GM12872 (cell line): ENCODE data around the gene BBS9.

Experiments used
- CTCF ChIP-seq: IDR thresholded peaks from 3 replicates; pipeline ENCODE4 v1.5.1; 2011; ENCODE audit warnings: low read depth, mild to moderate bottlenecking, low read length, moderate library complexity; ENCODE audit not compliant: insufficient read depth

The BBS9 gene

DNA sequence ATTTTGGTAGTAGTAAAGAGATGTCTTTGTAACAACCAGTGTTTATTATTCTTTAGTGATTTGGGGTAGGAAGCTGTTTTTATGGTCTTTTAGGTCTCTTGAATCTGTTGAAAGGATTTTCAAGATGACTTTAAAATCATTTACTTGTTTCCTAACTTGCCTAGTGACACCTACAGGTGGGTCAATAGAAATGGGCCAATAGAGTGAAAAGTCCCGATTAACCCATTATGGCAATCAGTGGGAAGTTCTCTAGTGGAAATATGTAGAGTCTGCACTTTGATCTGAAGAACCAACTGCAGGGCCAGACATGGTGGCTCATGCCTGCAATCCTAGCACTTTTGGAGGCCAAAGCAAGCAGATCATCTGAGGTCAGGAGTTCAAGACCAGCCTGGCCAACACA is 401.3 kb downstream of the BBS9 start:
- TF ChIP-seq CTCF: peak; percentile 9; the same call in 1 of the 3 replicates

GRCh38 chr7:33531888-33532287 is 402.5 kb downstream of the BBS9 start:
- TF ChIP-seq CTCF: no peak

- no peak for TF ChIP-seq CTCF
Measured at GRCh38 chr7:33534833-33535232, 405.5 kb downstream of the BBS9 start.

GRCh38 chr7:33535989-33536388 is 406.6 kb downstream of the BBS9 start:
- no peak for TF ChIP-seq CTCF

- TF ChIP-seq CTCF: no peak
Measured at GRCh38 chr7:33536398-33537103, 407.2 kb downstream of the BBS9 start.

DNA sequence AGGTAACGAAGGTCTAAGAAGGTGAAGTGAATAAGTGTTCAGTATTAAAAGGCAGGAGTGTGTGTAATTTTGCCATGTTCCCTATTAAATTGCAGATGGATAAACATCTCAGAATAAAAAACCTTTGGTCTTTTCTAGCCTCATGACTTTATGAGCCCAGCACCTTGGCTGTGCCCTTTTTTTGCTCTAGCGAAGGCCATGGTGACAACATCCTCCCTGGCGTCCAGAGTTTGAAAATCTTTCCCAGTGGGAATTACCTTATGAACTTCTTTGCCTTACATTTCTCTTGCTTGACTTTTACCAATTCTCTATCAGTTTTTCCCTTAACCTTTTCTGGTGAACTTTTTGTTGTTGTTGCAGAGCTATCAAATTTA is 407.7 kb downstream of the BBS9 start:
- TF ChIP-seq CTCF: no peak

DNA sequence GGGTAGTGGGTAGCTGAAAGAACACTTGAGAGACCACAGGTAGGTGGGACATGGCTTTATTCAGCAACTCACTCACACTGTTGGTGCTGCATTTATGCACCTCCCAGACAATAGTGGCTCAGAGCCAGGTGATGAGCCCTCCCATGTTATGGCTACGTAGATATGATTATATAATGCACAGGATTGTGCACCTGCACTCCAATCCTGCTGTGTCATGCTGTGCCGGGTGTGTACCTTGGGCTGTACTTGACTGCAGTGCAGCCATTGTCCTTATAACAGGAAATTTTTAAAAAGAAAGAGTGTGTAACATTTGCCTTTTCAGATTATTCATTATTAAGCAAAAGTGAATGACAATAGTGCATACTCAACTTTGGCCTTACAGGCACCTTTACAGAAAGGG is 409.8 kb downstream of the BBS9 start:
- no peak for TF ChIP-seq CTCF
